Activated naive CD8-positive, alpha-beta T cell treated with anti-CD3 and anti-CD28 coated beads, Interleukin-2, amount 10 ng/mL, durations not matched to agents 7 days and 5 days (primary cell): ENCODE results near the gene TXLNG. TPM values are rescaled to one million over a fixed set of nuclear protein-coding genes. Genes with fewer than 3 reads are reported as not detected.

Experiments used
- ATAC-seq: fragments of 150-1000 bp; cut with Tn5 transposase; one replicate; pipeline ENCODE4 v1.10.0; 2021; ENCODE audit warnings: low read depth, moderate library complexity
- POLR2A ChIA-PET: fragments of 350-600 bp; sonication (Branson Sonifier 250); formaldehyde crosslinking; loops from one replicate; lab custom pipeline; 2021; ENCODE audit warnings: antibody characterized with exemption; lab: Charles Lee
- DNase-seq: peaks from one replicate; pipeline ENCODE4 v3.0.0; 2021
- H3K27ac Mint-ChIP-seq: one replicate; pipeline ENCODE4 v1.8.0; 2022; ENCODE audit warnings: mild to moderate bottlenecking, mixed read lengths
- H3K27me3 Mint-ChIP-seq: one replicate; pipeline ENCODE4 v1.8.0; 2022; ENCODE audit warnings: mild to moderate bottlenecking, moderate library complexity, mixed read lengths
- H3K36me3 Mint-ChIP-seq: one replicate; pipeline ENCODE4 v1.8.0; 2021; ENCODE audit warnings: mild to moderate bottlenecking, mixed read lengths
- H3K4me1 Mint-ChIP-seq: one replicate; pipeline ENCODE4 v1.8.0; 2021; ENCODE audit warnings: mixed read lengths
- H3K4me3 Mint-ChIP-seq: one replicate; pipeline ENCODE4 v1.8.0; 2022; ENCODE audit warnings: mild to moderate bottlenecking, moderate library complexity, mixed read lengths
- H3K9me3 Mint-ChIP-seq: one replicate; pipeline ENCODE4 v1.8.0; 2021; ENCODE audit warnings: mixed read lengths
- total RNA-seq, 2 experiments: library from RNA; stranded (reverse); gene quantifications; one replicate each; pipeline ENCODE4 v1.2.3, GENCODE V29; 2021

TXLNG gene
- total RNA-seq, 2 experiments from 2014 or later, result 10.7 to 13.2 TPM

- Mint-ChIP-seq H3K27me3 (peaks cover 5% of the 10 kb centered on the region), H3K4me1 (peaks cover 3% of the 10 kb centered on the region), H3K36me3 (no peaks in the 10 kb centered on the region), H3K4me3 (peak overlapping the region; percentile 58), H3K9me3 (no peaks in the 10 kb centered on the region), H3K27ac (peak overlapping the region; percentile 76)
- DNase-seq, result no peak
- POLR2A ChIA-PET, result interaction anchor here (2.1 kb wide), 1 partner anchor 11 kb away, joined by 10 read pairs; the partner anchor contains the start of gene RBBP7
- ATAC-seq, result peak; percentile 57
These were observed 95.9 kb downstream of the TXLNG start for GRCh38 chrX:16882169-16882568.

- Mint-ChIP-seq H3K27me3 (peaks cover 2% of the 10 kb centered on the region), H3K9me3 (no peaks in the 10 kb centered on the region), H3K4me1 (peaks cover 3% of the 10 kb centered on the region), H3K27ac (no peak overlapping the region), H3K36me3 (no peaks in the 10 kb centered on the region), H3K4me3 (peak overlapping the region; percentile 73)
- ATAC-seq (peak; percentile 77), DNase-seq (peak; percentile 60)
- POLR2A ChIA-PET, result interaction anchor here (2.1 kb wide), 1 partner anchor 12 kb away, joined by 10 read pairs; the partner anchor contains the start of gene RBBP7
These were observed 96.6 kb downstream of the TXLNG start for GRCh38 chrX:16882702-16883486.

- Mint-ChIP-seq H3K36me3 (no peaks in the 10 kb centered on the region), H3K4me3 (no peak overlapping the region), H3K4me1 (peaks cover 3% of the 10 kb centered on the region), H3K27me3 (peaks cover 2% of the 10 kb centered on the region), H3K9me3 (no peaks in the 10 kb centered on the region), H3K27ac (no peak overlapping the region)
- ATAC-seq (no peak), DNase-seq (no peak)
- POLR2A ChIA-PET, result interaction anchor here (2.1 kb wide), 1 partner anchor 13 kb away, joined by 10 read pairs; the partner anchor contains the start of gene RBBP7
These were observed 97.2 kb downstream of the TXLNG start for GRCh38 chrX:16883487-16883804.

- no peaks in the 10 kb centered on the region for H3K9me3 Mint-ChIP-seq
- ATAC-seq (no peak), DNase-seq (no peak)
- no peak overlapping the region for H3K4me3 Mint-ChIP-seq
- peaks cover 8% of the 10 kb centered on the region for H3K27me3 Mint-ChIP-seq
- no peaks in the 10 kb centered on the region for H3K36me3 Mint-ChIP-seq
- peaks cover 12% of the 10 kb centered on the region for H3K4me1 Mint-ChIP-seq
- no peak overlapping the region for H3K27ac Mint-ChIP-seq
- POLR2A ChIA-PET, result interaction anchor here (0.7 kb wide), 1 partner anchor 18 kb away, joined by 8 read pairs; no protein-coding TSS in a partner anchor
These were observed 99.4 kb downstream of the TXLNG start for GRCh38 chrX:16885628-16886027.

GRCh38 chrX:16892504-16893362 lies 106.5 kb downstream of the TXLNG start:
- Mint-ChIP-seq H3K36me3 (no peaks in the 10 kb centered on the region), H3K27ac (no peak overlapping the region), H3K9me3 (no peaks in the 10 kb centered on the region), H3K4me1 (peaks cover 14% of the 10 kb centered on the region), H3K4me3 (no peak overlapping the region), H3K27me3 (peaks cover 9% of the 10 kb centered on the region)
- ATAC-seq (peak; percentile 57), DNase-seq (no peak)
- POLR2A ChIA-PET, result no interaction called here

Other genes with a start within 250 kb of the TXLNG start
- not detected for gene S100G, start 136.3 kb upstream of the TXLNG start, total RNA-seq
- 1 to 10 TPM; 6.0 to 6.9 TPM for gene CTPS2, start 73.8 kb upstream of the TXLNG start, total RNA-seq
- gene SYAP1, start 66.9 kb upstream of the TXLNG start, total RNA-seq, result 10 to 100 TPM; 15.9 to 17.2 TPM
- 100 to 1,000 TPM; 149 to 150 TPM for gene RBBP7, start 83.9 kb downstream of the TXLNG start, total RNA-seq
- under 1 TPM; 0.08 to 0.31 TPM for gene REPS2, start 160.2 kb downstream of the TXLNG start, total RNA-seq